ENCODE measurements around the gene CHFR.

GRCh38 chr12:132788375-132789098 lies 98.9 kb downstream of the CHFR start:
- TF ChIP-seq CTCF (IDR thresholded peaks at IDR 0.05; ENCODE audit: low read depth, low read length) (no peak), MYC (IDR thresholded peaks at IDR 0.05; ENCODE audit: low read depth, low read length) (no peak), POLR2A (IDR thresholded peaks at IDR 0.05; ENCODE audit: extremely low read depth, insufficient read length) (no peak), MAX (IDR thresholded peaks at IDR 0.05; ENCODE audit: low read depth, low read length) (no peak)
